Measurements from ENCODE around the gene SMPD1.

SMPD1 gene

DNA sequence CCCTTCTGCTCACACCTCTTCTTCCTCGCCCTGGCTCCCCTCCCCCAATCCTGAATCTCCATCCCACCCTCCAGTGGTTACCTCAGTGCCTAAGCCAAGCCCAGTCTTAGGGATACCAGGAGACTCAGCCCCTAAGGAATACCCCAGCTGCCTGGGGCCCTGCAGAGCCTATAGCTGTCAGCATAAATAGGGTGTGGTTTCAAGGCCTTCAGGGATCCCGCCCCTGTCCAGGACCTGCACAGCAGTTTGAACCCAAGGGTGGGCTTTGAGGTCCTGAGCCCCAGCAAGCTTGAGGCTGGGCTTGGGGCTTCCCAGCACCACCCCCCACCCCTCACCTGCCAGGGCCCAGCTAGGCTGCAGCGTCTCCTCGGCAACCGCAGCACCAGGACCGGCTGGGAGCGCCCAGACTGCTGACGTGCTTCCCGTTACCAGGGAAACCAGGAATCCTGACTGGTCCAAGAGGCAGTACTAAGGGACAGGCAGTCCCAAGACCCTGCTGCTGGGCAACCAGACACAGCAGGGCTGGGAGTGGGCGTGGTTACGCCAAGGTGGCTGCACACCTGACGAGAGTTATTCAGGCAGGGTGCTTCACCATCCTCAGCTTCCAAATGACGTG, 14.9 kb downstream of the SMPD1 start:
- peak; percentile 29 for DNase-seq
- TF ChIP-seq CTCF (IDR thresholded peaks at IDR 0.05; ENCODE audit: low read depth, low read length), result no peak
- no peaks in the 10 kb centered on the region; the same call in 1 of the 2 replicates for H3K36me3 ChIP-seq
- no peaks in the 10 kb centered on the region for H3K9me3 ChIP-seq
- H3K4me1 ChIP-seq, result no peaks in the 10 kb centered on the region
- H3K4me3 ChIP-seq (ENCODE audit: low read depth, low read length), result no peak overlapping the region
- H3K27me3 ChIP-seq, result no peaks in the 10 kb centered on the region

- Histone ChIP-seq H3K9me3 (no peaks in the 10 kb centered on the region), H3K4me3 (ENCODE audit: low read depth, low read length) (no peak overlapping the region), H3K27me3 (no peaks in the 10 kb centered on the region), H3K4me1 (no peaks in the 10 kb centered on the region), H3K36me3 (no peaks in the 10 kb centered on the region; the same call in 1 of the 2 replicates)
- no peak for TF ChIP-seq CTCF (IDR thresholded peaks at IDR 0.05; ENCODE audit: low read depth, low read length)
- DNase-seq, result no peak
Observed at GRCh38 chr11:6405846-6406245, 15.6 kb downstream of the SMPD1 start.

GRCh38 chr11:6406370-6406769, 16.1 kb downstream of the SMPD1 start:
- no peak for TF ChIP-seq CTCF (IDR thresholded peaks at IDR 0.05; ENCODE audit: low read depth, low read length)
- Histone ChIP-seq H3K27me3 (no peaks in the 10 kb centered on the region), H3K4me3 (ENCODE audit: low read depth, low read length) (no peak overlapping the region), H3K9me3 (no peaks in the 10 kb centered on the region), H3K36me3 (no peaks in the 10 kb centered on the region; the same call in 1 of the 2 replicates), H3K4me1 (no peaks in the 10 kb centered on the region)
- no peak for DNase-seq

GRCh38 chr11:6410695-6411430, 20.6 kb downstream of the SMPD1 start:
- H3K27me3 ChIP-seq, result no peaks in the 10 kb centered on the region
- H3K9me3 ChIP-seq, result no peaks in the 10 kb centered on the region
- DNase-seq, result no peak
- no peak overlapping the region for H3K4me3 ChIP-seq (ENCODE audit: low read depth, low read length)
- no peaks in the 10 kb centered on the region; the same call in 1 of the 2 replicates for H3K36me3 ChIP-seq
- no peak for TF ChIP-seq CTCF (IDR thresholded peaks at IDR 0.05; ENCODE audit: low read depth, low read length)
- H3K4me1 ChIP-seq, result no peaks in the 10 kb centered on the region

DNA sequence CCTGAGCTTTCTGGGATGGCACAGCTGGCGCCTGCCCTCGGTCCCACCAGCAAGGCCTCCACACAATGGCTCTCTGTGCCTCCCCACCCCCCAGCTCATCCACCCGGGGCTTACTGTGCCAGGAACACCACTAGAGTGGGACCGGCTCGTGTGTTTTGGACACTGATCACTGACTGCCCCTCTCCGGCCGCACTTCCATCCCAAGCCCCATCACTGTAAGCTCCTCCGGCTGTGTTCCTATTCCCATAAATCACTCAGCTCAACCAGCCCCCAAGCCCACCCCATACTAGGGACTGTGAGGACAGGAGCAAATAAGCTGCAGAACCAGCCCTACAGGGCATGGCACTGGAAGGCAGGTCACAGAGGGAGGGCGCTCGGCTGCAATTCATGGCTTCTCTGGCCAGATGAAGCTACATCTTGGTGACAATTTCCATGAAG, 21.3 kb downstream of the SMPD1 start:
- Histone ChIP-seq H3K9me3 (no peaks in the 10 kb centered on the region), H3K36me3 (no peaks in the 10 kb centered on the region; the same call in 1 of the 2 replicates), H3K27me3 (no peaks in the 10 kb centered on the region), H3K4me1 (no peaks in the 10 kb centered on the region), H3K4me3 (ENCODE audit: low read depth, low read length) (no peak overlapping the region)
- no peak for DNase-seq
- no peak for TF ChIP-seq CTCF (IDR thresholded peaks at IDR 0.05; ENCODE audit: low read depth, low read length)

- H3K9me3 ChIP-seq, result no peaks in the 10 kb centered on the region
- H3K4me1 ChIP-seq, result no peaks in the 10 kb centered on the region
- DNase-seq, result no peak
- no peaks in the 10 kb centered on the region; the same call in 1 of the 2 replicates for H3K36me3 ChIP-seq
- no peak for TF ChIP-seq CTCF (IDR thresholded peaks at IDR 0.05; ENCODE audit: low read depth, low read length)
- no peaks in the 10 kb centered on the region for H3K27me3 ChIP-seq
- no peak overlapping the region for H3K4me3 ChIP-seq (ENCODE audit: low read depth, low read length)
Observed at GRCh38 chr11:6413791-6414201, 23.5 kb downstream of the SMPD1 start.
